Measurements from ENCODE around the gene SIL1. TPM values are rescaled to one million over a fixed set of nuclear protein-coding genes. Genes with fewer than 3 reads are reported as not detected.

SIL1 gene
- total and polyA plus RNA-seq, 9 of the 15 experiments (the other 6 are each of a cell fraction or from before 2014, with no cell fraction given), result 1.3 to 30.5 (median 18.1) TPM

DNA sequence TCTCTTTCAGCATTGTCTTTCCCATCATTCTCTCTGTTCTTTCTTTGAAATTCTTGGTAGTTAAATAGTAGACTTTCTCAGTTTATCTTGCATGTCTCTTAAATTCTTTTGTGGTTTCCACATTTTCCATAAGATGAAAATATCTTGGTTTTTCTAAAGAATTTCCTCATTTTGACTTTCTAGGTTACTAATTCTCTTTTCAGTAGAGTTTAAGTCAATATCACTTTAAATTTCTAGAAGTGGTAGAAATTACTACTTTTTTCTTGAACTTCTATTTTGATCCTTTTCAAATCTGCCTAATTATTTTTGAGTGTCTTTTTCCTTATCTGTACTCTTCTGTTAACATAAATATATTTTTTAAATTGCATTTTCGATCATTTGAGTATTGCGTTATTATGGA, 299.4 kb downstream of the SIL1 start:
- intact Hi-C loops (cut with micrococcal nuclease) (no loop called here), in situ Hi-C loops (cut with MboI) (no loop called here)
- 92% methylated on average over 2 of the region's 2 CpGs for WGBS (ENCODE audit: insufficient coverage, low coverage, missing lambda C conversion rate)
- Histone ChIP-seq H3K4me3 (no peak overlapping the region), H3K79me2 (ENCODE audit: control insufficient read depth, insufficient read depth, low read length) (no peaks in the 10 kb centered on the region), H3K27ac (ENCODE audit: extremely low read depth, low read depth, low read length) (no peak overlapping the region), H3K27me3 (ENCODE audit: control insufficient read depth in 2 of 2, insufficient read depth in 2 of 2, low read length in 2 of 2) (no peaks in the 10 kb centered on the region), H3K9ac (ENCODE audit: insufficient read depth in 1 of 2, low read depth in 2 of 2, low read length in 2 of 2) (no peak overlapping the region), H2AFZ (ENCODE audit: low read depth, low read length) (no peak overlapping the region), H3K36me3 (ENCODE audit: control insufficient read depth, insufficient read depth, low read length) (no peaks in the 10 kb centered on the region), H4K20me1 (replicated peaks; ENCODE audit: control insufficient read depth, insufficient read depth, low read length) (no peaks in the 10 kb centered on the region), H3K9me1 (ENCODE audit: control insufficient read depth, insufficient read depth, low read length) (no peaks in the 10 kb centered on the region), H3K4me1 (replicated peaks in 1 of 2; ENCODE audit: control insufficient read depth in 2 of 2, insufficient read depth in 2 of 2, low read length in 2 of 2) (peaks cover 0 to 8% of the 10 kb centered on the region in 2 experiments; a peak in 2 of 5 replicates), H3K9me3 (replicated peaks; ENCODE audit: control insufficient read depth, insufficient read depth, low read depth, low read length) (no peaks in the 10 kb centered on the region), H3K4me2 (ENCODE audit: insufficient read depth, low read length) (no peak overlapping the region)
- POLR2A ChIA-PET, result no interaction called here
- no peak for FAIRE-seq
- BruUV-seq (replicated peaks), result no TSS peak
- CTCF ChIA-PET (ENCODE audit: low intra/inter-chr PET ratio), result no interaction called here
- ATAC-seq, result no peak
- TF ChIP-seq CBX3 (IDR thresholded peaks at IDR 0.05; ENCODE audit: borderline replicate concordance in 1 of 2, low read length in 2 of 2), result no peak
- no peak for TF ChIP-seq ARID4B (CRISPR knock-in tag; IDR thresholded peaks at IDR 0.05)
- TF ChIP-seq MYBL2 (IDR thresholded peaks at IDR 0.05; ENCODE audit: low read depth), result no peak
- TF ChIP-seq MYBL2 (CRISPR knock-in tag; IDR thresholded peaks at IDR 0.05; ENCODE audit: borderline replicate concordance), result no peak
- TF ChIP-seq EZH2 (IDR thresholded peaks at IDR 0.05; ENCODE audit: borderline replicate concordance, low read depth, low read length), result no peak
- no peak for TF ChIP-seq ZNF609 (CRISPR knock-in tag; IDR thresholded peaks at IDR 0.05; ENCODE audit: borderline replicate concordance)
- TF ChIP-seq FIP1L1 (IDR thresholded peaks at IDR 0.05; ENCODE audit: low read depth, low read length, poor library complexity, severe bottlenecking), result no peak
- no peak for TF ChIP-seq ZNF511 (CRISPR knock-in tag; IDR thresholded peaks at IDR 0.05)
- TF ChIP-seq, protein P1, sequence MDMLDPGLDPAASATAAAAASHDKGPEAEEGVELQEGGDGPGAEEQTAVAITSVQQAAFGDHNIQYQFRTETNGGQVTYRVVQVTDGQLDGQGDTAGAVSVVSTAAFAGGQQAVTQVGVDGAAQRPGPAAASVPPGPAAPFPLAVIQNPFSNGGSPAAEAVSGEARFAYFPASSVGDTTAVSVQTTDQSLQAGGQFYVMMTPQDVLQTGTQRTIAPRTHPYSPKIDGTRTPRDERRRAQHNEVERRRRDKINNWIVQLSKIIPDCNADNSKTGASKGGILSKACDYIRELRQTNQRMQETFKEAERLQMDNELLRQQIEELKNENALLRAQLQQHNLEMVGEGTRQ (CRISPR knock-in tag; IDR thresholded peaks at IDR 0.05), result no peak
- no peak for TF ChIP-seq FOXK2 (conservative IDR thresholded peaks at IDR 0.05 in 1 of 2, IDR thresholded peaks at IDR 0.05 in 1 of 2; ENCODE audit: low read depth in 2 of 2)
- DNase-seq (ENCODE audit: extremely low read depth in 1 of 4, low spot score in 3 of 4), result no peak
